GM18499 (cell line): ENCODE measurements around the gene PLEKHA6.

ENCODE experiments used
- ATAC-seq: cut with Tn5 transposase; IDR thresholded peaks from one replicate; pipeline ENCODE4 v1.9.1; 2021; ENCODE audit warnings: moderate number of reproducible peaks; ENCODE audit not compliant: insufficient read depth, unreplicated experiment

The PLEKHA6 gene

GRCh38 chr1:204289280-204289679 lies 70.4 kb downstream of the PLEKHA6 start:
- no peak for ATAC-seq

- no peak for ATAC-seq
These were observed 71.6 kb downstream of the PLEKHA6 start for GRCh38 chr1:204288021-204288588.

GRCh38 chr1:204287466-204287891 lies 72.2 kb downstream of the PLEKHA6 start:
- no peak for ATAC-seq

GRCh38 chr1:204286831-204287421 lies 72.8 kb downstream of the PLEKHA6 start:
- no peak for ATAC-seq

GRCh38 chr1:204286315-204286714 lies 73.4 kb downstream of the PLEKHA6 start:
- ATAC-seq, result no peak

GRCh38 chr1:204285436-204286305 lies 74.1 kb downstream of the PLEKHA6 start:
- no peak for ATAC-seq

GRCh38 chr1:204284929-204285328 lies 74.8 kb downstream of the PLEKHA6 start:
- ATAC-seq, result no peak

GRCh38 chr1:204283711-204284651 lies 75.7 kb downstream of the PLEKHA6 start:
- ATAC-seq, result no peak

- no peak for ATAC-seq
These were observed 76.9 kb downstream of the PLEKHA6 start for GRCh38 chr1:204282761-204283221.

- no peak for ATAC-seq
These were observed 79.4 kb downstream of the PLEKHA6 start for GRCh38 chr1:204280099-204280961.

GRCh38 chr1:204278958-204279357 lies 80.8 kb downstream of the PLEKHA6 start:
- ATAC-seq, result no peak

- ATAC-seq, result no peak
These were observed 81.5 kb downstream of the PLEKHA6 start for GRCh38 chr1:204278251-204278650.

GRCh38 chr1:204277563-204278219 lies 82.0 kb downstream of the PLEKHA6 start:
- ATAC-seq, result no peak

- ATAC-seq, result no peak
These were observed 83.9 kb downstream of the PLEKHA6 start for GRCh38 chr1:204275695-204276370.

GRCh38 chr1:204274446-204274845 lies 85.3 kb downstream of the PLEKHA6 start:
- ATAC-seq, result no peak

GRCh38 chr1:204272505-204272904 lies 87.2 kb downstream of the PLEKHA6 start:
- no peak for ATAC-seq

- ATAC-seq, result no peak
These were observed 87.8 kb downstream of the PLEKHA6 start for GRCh38 chr1:204271970-204272369.

GRCh38 chr1:204268101-204268500 lies 91.6 kb downstream of the PLEKHA6 start:
- no peak for ATAC-seq
